Activated T-helper 1 cell treated with anti-CD3 and anti-CD28 coated beads, Interleukin-12 subunit alpha, Interleukin-12 subunit beta, Interleukin-2, Interleukin-4 antibody, amounts not matched to agents 30 ng/mL and 10 ng/mL and 1 ng/mL, durations not matched to agents 14 hours and 24 hours and 36 hours (primary cell): Measurements from ENCODE around the gene SLC6A17. TPM values are rescaled to one million over a fixed set of nuclear protein-coding genes. Genes with fewer than 3 reads are reported as not detected.

Source experiments
- DNase-seq: peaks from one replicate; pipeline ENCODE4 v3.0.0; 2021; ENCODE audit warnings: low spot score
- H3K27ac Mint-ChIP-seq: one replicate; pipeline ENCODE4 v1.8.0; 2021; ENCODE audit warnings: mild to moderate bottlenecking, mixed read lengths
- H3K27me3 Mint-ChIP-seq: one replicate; pipeline ENCODE4 v1.8.0; 2022; ENCODE audit warnings: mild to moderate bottlenecking, moderate library complexity, mixed read lengths; ENCODE audit not compliant: insufficient read depth
- H3K36me3 Mint-ChIP-seq: one replicate; pipeline ENCODE4 v1.8.0; 2021; ENCODE audit warnings: low read depth, mixed read lengths
- H3K4me1 Mint-ChIP-seq: one replicate; pipeline ENCODE4 v1.8.0; 2021; ENCODE audit warnings: low read depth, mixed read lengths
- H3K4me3 Mint-ChIP-seq: one replicate; pipeline ENCODE4 v1.8.0; 2021; ENCODE audit warnings: mild to moderate bottlenecking, moderate library complexity, mixed read lengths
- H3K9me3 Mint-ChIP-seq: one replicate; pipeline ENCODE4 v1.8.0; 2021; ENCODE audit warnings: mixed read lengths
- intact Hi-C: fragments of 100-400 bp; cut with micrococcal nuclease; formaldehyde crosslinking; loops from one replicate; pipeline ENCODE4 v1.15.1; 2024
- total RNA-seq: library from RNA; stranded (reverse); gene quantifications from 2 replicates; pipeline ENCODE4 v1.2.3, GENCODE V29; 2022

Gene SLC6A17
- total RNA-seq, 1 donor from 2014 or later, result 0.23 TPM

- Mint-ChIP-seq H3K27me3 (no peaks in the 10 kb centered on the region), H3K4me3 (no peak overlapping the region), H3K27ac (no peak overlapping the region), H3K36me3 (no peaks in the 10 kb centered on the region), H3K9me3 (no peaks in the 10 kb centered on the region), H3K4me1 (no peaks in the 10 kb centered on the region)
- intact Hi-C loops, result no loop called here
- no peak for DNase-seq
Observed at GRCh38 chr1:110249256-110249655, 99.0 kb downstream of the SLC6A17 start.

GRCh38 chr1:110250008-110250407 is 99.7 kb downstream of the SLC6A17 start:
- Mint-ChIP-seq H3K27ac (no peak overlapping the region), H3K9me3 (no peaks in the 10 kb centered on the region), H3K27me3 (no peaks in the 10 kb centered on the region), H3K4me3 (no peak overlapping the region), H3K4me1 (peaks cover under 1% of the 10 kb centered on the region), H3K36me3 (no peaks in the 10 kb centered on the region)
- intact Hi-C loops, result no loop called here
- DNase-seq, result no peak

GRCh38 chr1:110250749-110251148 is 100.5 kb downstream of the SLC6A17 start:
- peaks cover 8% of the 10 kb centered on the region for H3K4me1 Mint-ChIP-seq
- no peaks in the 10 kb centered on the region for H3K27me3 Mint-ChIP-seq
- H3K4me3 Mint-ChIP-seq, result no peak overlapping the region
- H3K36me3 Mint-ChIP-seq, result no peaks in the 10 kb centered on the region
- H3K27ac Mint-ChIP-seq, result no peak overlapping the region
- intact Hi-C loops, result no loop called here
- DNase-seq, result no peak
- no peaks in the 10 kb centered on the region for H3K9me3 Mint-ChIP-seq

Other genes with a start within 250 kb of the SLC6A17 start
- gene CSF1, start 239.6 kb upstream of the SLC6A17 start, total RNA-seq, result 269 and 275 TPM in 2 replicates
- 63.8 and 64.1 TPM in 2 replicates for gene AHCYL1, start 165.7 kb upstream of the SLC6A17 start, total RNA-seq
- gene STRIP1, start 115.9 kb upstream of the SLC6A17 start, total RNA-seq, result 41.5 and 43.7 TPM in 2 replicates
- gene ALX3, start 79.8 kb upstream of the SLC6A17 start, total RNA-seq, result not detected in 2 replicates
- not detected in 2 replicates for gene UBL4B, start 38.1 kb upstream of the SLC6A17 start, total RNA-seq
- gene KCNC4, start 59.8 kb downstream of the SLC6A17 start, total RNA-seq, result 11.8 and 14.3 TPM in 2 replicates
- gene RBM15, start 188.9 kb downstream of the SLC6A17 start, total RNA-seq, result 58.5 and 59.0 TPM in 2 replicates
- gene SLC16A4, start 240.5 kb downstream of the SLC6A17 start, total RNA-seq, result 0.16 and 0.39 TPM in 2 replicates